UCSD-AML1 (cell line): ENCODE measurements around the gene LTK.
"Not testable (repeated sequence)": the region's sequence is repeated elsewhere in the genome, so short reads cannot be mapped to it uniquely, and the experiment has no call there.

Experiments used
- DNase-seq: peaks from one replicate; lab custom pipeline; 2025; ENCODE audit not compliant: unreplicated experiment; lab: John Stamatoyannopoulos, UW

LTK gene

GRCh38 chr15:41480396-41481140, 33.1 kb downstream of the LTK start:
- DNase-seq = no peak

DNA sequence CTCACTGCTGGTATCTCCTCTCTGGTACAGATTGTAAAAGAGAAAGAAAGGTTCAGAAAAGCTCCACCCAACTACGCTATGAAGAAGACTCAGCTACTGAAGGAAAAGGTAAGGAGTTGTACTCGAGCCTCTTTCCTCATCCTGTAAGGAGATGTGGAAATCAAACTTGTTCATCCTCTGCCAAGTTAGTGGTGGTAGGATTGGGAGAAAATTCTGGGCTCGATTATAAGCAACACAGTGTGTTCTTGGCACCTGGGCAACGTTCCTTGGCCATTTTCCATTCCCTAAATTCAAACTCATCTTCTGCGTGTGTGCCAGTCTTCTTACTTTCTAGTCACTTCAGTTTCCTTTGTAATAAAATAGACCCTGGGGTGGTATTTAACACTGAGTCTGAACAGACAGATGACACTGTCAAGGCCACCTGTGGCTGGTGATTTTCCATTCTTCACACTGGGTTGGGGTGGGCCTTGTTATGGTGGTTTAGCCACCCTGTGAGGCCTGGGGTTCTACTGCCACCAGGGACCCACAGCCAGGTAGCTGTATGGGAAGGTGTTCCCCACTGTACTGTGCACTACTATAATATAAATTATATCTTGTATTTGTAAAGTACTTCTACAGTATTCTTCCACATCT, 37.1 kb downstream of the LTK start:
- no peak for DNase-seq

DNA sequence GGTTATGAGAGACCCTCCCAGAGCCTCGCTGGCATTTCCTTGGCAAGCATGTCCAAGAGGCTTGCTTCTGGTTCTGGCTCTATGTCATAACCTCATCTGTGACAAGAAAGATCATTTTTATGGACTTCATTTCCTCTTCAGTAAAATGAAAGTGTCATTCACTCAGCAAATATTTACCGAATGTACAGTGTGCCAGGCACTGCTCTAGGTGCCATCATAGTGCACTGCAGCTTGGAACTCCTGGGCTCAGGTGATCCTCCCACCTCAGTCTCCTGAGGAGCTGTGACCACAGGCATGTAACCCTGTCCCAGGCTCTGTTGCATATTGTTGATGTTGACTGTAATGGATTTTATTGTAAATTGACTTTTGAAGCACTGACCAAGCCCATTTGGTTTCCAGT, 38.7 kb downstream of the LTK start:
- no peak for DNase-seq

- DNase-seq = no peak
Observed at GRCh38 chr15:41474436-41474835, 39.2 kb downstream of the LTK start.

DNA sequence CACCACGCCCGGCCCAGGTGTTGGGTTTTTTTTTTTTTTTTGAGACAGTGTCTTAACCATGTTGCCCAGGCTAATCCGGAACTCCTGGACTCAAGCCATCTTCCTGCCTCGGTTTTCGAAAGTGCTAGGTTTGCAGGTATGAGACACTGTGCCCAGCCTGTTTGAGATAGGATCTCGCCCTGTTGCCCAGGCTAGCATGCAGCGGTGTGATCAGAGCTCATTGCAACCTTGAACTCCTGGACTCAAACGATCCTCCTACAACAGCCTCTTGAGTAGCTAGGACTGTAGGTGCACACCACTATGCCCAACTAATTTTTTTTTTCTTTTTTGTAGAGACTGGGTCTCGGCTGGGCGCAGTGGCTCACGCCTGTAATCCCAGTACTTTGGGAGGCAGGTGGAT, 40.2 kb downstream of the LTK start:
- DNase-seq = no peak

GRCh38 chr15:41469644-41470043, 44.0 kb downstream of the LTK start:
- DNase-seq = not testable (repeated sequence)

- no peak for DNase-seq
Observed at GRCh38 chr15:41466711-41467110, 46.9 kb downstream of the LTK start.

GRCh38 chr15:41465822-41466421, 47.7 kb downstream of the LTK start:
- DNase-seq = no peak

DNA sequence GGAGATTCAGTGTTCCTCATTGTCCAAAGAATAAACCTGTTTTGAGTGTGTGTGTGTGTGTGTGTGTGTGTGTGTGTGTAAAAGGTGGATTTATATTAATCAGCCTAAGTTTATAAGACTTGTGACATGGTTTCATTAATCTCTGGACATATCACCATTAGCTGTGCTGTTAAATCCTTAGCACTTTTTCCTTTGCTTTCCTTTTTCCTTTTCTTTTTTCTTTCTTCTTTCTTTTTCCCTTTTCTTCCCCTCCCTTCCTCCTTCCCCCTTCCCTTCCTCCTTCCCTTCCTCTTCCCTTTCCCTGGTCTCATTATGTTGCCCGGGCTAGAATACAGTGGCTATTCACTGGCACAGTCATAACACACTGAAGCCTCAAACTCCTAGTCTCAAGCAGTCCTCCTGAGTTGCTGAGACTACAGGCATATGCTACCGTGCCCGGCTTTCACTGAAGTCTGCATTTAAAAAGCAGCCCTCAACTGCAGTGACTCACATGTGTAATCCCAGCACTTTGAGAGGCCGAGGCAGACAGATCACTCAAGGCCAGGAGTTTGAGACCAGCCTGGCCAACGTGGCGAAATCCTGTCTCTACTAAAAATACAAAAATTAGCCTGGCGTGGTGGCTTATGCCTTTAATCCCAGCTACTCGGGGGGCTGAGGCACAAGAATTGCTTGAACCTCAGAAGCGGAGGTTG, 48.6 kb downstream of the LTK start:
- no peak for DNase-seq

GRCh38 chr15:41462084-41462795, 51.4 kb downstream of the LTK start:
- DNase-seq = no peak
